Activated T-cell treated with anti-CD3 and anti-CD28 coated beads for 48 hours (primary cell): Measurements from ENCODE around the gene MUSTN1.

Source experiments
- DNase-seq: peaks from one replicate; pipeline ENCODE4 v3.0.0-alpha.2; 2020; ENCODE audit warnings: low read depth

The MUSTN1 gene

GRCh38 chr3:52784931-52785590 lies 49.8 kb downstream of the MUSTN1 start:
- DNase-seq = no peak

- DNase-seq = no peak
Observed at GRCh38 chr3:52784021-52784621, 50.7 kb downstream of the MUSTN1 start.

- no peak for DNase-seq
Observed at GRCh38 chr3:52783211-52783555, 51.6 kb downstream of the MUSTN1 start.
